Lung (tissue), 12 donors: ENCODE measurements around the gene ZSWIM8. TPM values are rescaled to one million over a fixed set of nuclear protein-coding genes. Genes with fewer than 3 reads are reported as not detected.

ENCODE experiments used
- ATAC-seq: fragments of 200-7000 bp; cut with Tn5 transposase; one replicate; pipeline ENCODE4 v1.9.1; 2020; ENCODE audit warnings: moderate number of reproducible peaks; ENCODE audit not compliant: insufficient read depth, low FRiP score
- DNase-seq, 3 donors: peaks; one replicate each; pipeline ENCODE4 v3.0.0-alpha.2; 2013 to 2017
- H3K27ac ChIP-seq, 2 donors: one replicate each; pipeline ENCODE4 v1.5.1; 2013; ENCODE audit warnings: mild to moderate bottlenecking in 2 of 2, moderate library complexity in 2 of 2, control low read depth in 1 of 2, inconsistent platforms in 1 of 2, low read depth in 1 of 2, low read length in 1 of 2
- H3K27me3 ChIP-seq, 3 donors: one replicate each; pipeline ENCODE4 v1.5.1; 2013; ENCODE audit warnings: low read length in 2 of 3; ENCODE audit not compliant: control insufficient read depth in 3 of 3, insufficient read depth in 3 of 3
- H3K36me3 ChIP-seq, 4 donors: one replicate each; pipeline ENCODE4 v1.5.1; 2013; ENCODE audit warnings: low read length in 4 of 4, mild to moderate bottlenecking in 1 of 4, moderate library complexity in 1 of 4; ENCODE audit not compliant: control insufficient read depth in 4 of 4, insufficient read depth in 4 of 4
- H3K4me1 ChIP-seq, 5 donors: one replicate each; pipeline ENCODE4 v1.5.1; 2013; ENCODE audit warnings: low read length in 5 of 5, mild to moderate bottlenecking in 2 of 5, moderate library complexity in 1 of 5; ENCODE audit not compliant: control insufficient read depth in 5 of 5, insufficient read depth in 5 of 5
- H3K4me3 ChIP-seq: one replicate; pipeline ENCODE4 v1.5.1; 2013; ENCODE audit warnings: mild to moderate bottlenecking, control low read depth, moderate library complexity
- H3K9ac ChIP-seq, 2 donors: one replicate each; pipeline ENCODE4 v1.5.1; 2013; ENCODE audit warnings: low read length in 2 of 2, control low read depth in 1 of 2; ENCODE audit not compliant: insufficient read depth in 1 of 2
- H3K9me3 ChIP-seq, 4 donors: one replicate each; pipeline ENCODE4 v1.5.1; 2013; ENCODE audit warnings: low read length in 3 of 4, mild to moderate bottlenecking in 1 of 4, moderate library complexity in 1 of 4; ENCODE audit not compliant: control insufficient read depth in 4 of 4, insufficient read depth in 3 of 4
- CTCF ChIP-seq: IDR thresholded peaks from 2 replicates; pipeline ENCODE4 v1.5.1; 2012; ENCODE audit warnings: mild to moderate bottlenecking; ENCODE audit errors: control extremely low read depth, extremely low read depth
- WGBS, 2 donors: extraction: QIAGEN DNeasy Blood & Tissue Kit; methylation state at CpG; one replicate each; pipeline ENCODE4 v1.1.7; 2013; 5-methylcytosine and 5-hydroxymethylcytosine counted together
- polyA plus RNA-seq, 2 donors: library from polyadenylated mRNA; stranded (reverse); fragments of 200-250 nt; gene quantifications; one replicate each; pipeline ENCODE4 v1.2.1, GENCODE V29; 2013
- total RNA-seq, 2 donors: library from RNA; depleted of rRNA in 1 of 2; stranded (reverse); fragments of >200 nt in 1 of 2; gene quantifications; one replicate each; pipeline ENCODE4 v1.2.1, GENCODE V29; 2014 to 2021
- donor health status: control.
- donor health status: control.
- donor health status: Bipolar disorder and iron deficiency.
- donor health status: healthy.
- donor health status: DM: yes; HTN: yes; CAD: no.

Gene ZSWIM8
- total and polyA plus RNA-seq, 4 donors, result 70.3 to 113 (median 93.1) TPM

GRCh38 chr10:73762915-73763314 is 22.5 kb upstream of the ZSWIM8 start:
- peaks cover 0 to 1% (median 0%) of the 10 kb centered on the region in 4 donors for H3K9me3 ChIP-seq
- H3K36me3 ChIP-seq, result peaks cover 57 to 67% (median 67%) of the 10 kb centered on the region in 4 donors
- no peaks in the 10 kb centered on the region for H3K27me3 ChIP-seq
- WGBS, 2 donors, result 61 to 76% methylated on average over 2 of the region's 2 CpGs
- no peak overlapping the region for H3K4me3 ChIP-seq
- no peak for DNase-seq
- no peak for ATAC-seq
- H3K9ac ChIP-seq, result no peak overlapping the region
- no peak for TF ChIP-seq CTCF
- no peak overlapping the region for H3K27ac ChIP-seq
- peaks cover 0 to 12% (median 8%) of the 10 kb centered on the region in 5 donors for H3K4me1 ChIP-seq

GRCh38 chr10:73763343-73763742 is 22.1 kb upstream of the ZSWIM8 start:
- no peak for DNase-seq
- H3K9me3 ChIP-seq, result peaks cover 0 to 1% (median 0%) of the 10 kb centered on the region in 4 donors
- H3K9ac ChIP-seq, result no peak overlapping the region
- H3K4me3 ChIP-seq, result no peak overlapping the region
- peaks cover 57 to 71% (median 68%) of the 10 kb centered on the region in 4 donors for H3K36me3 ChIP-seq
- no peak for TF ChIP-seq CTCF
- H3K27me3 ChIP-seq, result no peaks in the 10 kb centered on the region
- ATAC-seq, result no peak
- no peak overlapping the region for H3K27ac ChIP-seq
- 72 to 84% methylated on average over 2 of the region's 2 CpGs for WGBS, 2 donors
- peaks cover 0 to 12% (median 8%) of the 10 kb centered on the region in 5 donors for H3K4me1 ChIP-seq

- no peak overlapping the region for H3K9ac ChIP-seq
- no peak overlapping the region for H3K4me3 ChIP-seq
- WGBS, 2 donors, result 78 to 86% methylated on average over 6 of the region's 6 CpGs
- no peak overlapping the region for H3K27ac ChIP-seq
- ATAC-seq, result no peak
- TF ChIP-seq CTCF, result no peak
- H3K27me3 ChIP-seq, result no peaks in the 10 kb centered on the region
- H3K36me3 ChIP-seq, result peaks cover 68 to 86% (median 75%) of the 10 kb centered on the region in 4 donors
- DNase-seq, result no peak
- H3K4me1 ChIP-seq, result peaks cover 0 to 12% (median under 1%) of the 10 kb centered on the region in 5 donors
- peaks cover 0 to 1% (median 0%) of the 10 kb centered on the region in 4 donors for H3K9me3 ChIP-seq
Observed at GRCh38 chr10:73765066-73765465, 20.3 kb upstream of the ZSWIM8 start.

- peaks cover 3 to 13% (median 5%) of the 10 kb centered on the region in 5 donors for H3K4me1 ChIP-seq
- 80 to 85% methylated on average over 11 of the region's 11 CpGs for WGBS, 2 donors
- no peak overlapping the region for H3K9ac ChIP-seq
- peaks cover 0 to 1% (median 0%) of the 10 kb centered on the region in 4 donors for H3K9me3 ChIP-seq
- no peak overlapping the region for H3K27ac ChIP-seq
- H3K4me3 ChIP-seq, result no peak overlapping the region
- no peak for TF ChIP-seq CTCF
- DNase-seq (no peak), ATAC-seq (no peak)
- H3K36me3 ChIP-seq, result peaks cover 42 to 69% (median 66%) of the 10 kb centered on the region in 4 donors
- no peaks in the 10 kb centered on the region for H3K27me3 ChIP-seq
Observed at GRCh38 chr10:73768881-73769280, 16.5 kb upstream of the ZSWIM8 start.
